ENCODE data around the gene ADAMTS2.

The ADAMTS2 gene

DNA sequence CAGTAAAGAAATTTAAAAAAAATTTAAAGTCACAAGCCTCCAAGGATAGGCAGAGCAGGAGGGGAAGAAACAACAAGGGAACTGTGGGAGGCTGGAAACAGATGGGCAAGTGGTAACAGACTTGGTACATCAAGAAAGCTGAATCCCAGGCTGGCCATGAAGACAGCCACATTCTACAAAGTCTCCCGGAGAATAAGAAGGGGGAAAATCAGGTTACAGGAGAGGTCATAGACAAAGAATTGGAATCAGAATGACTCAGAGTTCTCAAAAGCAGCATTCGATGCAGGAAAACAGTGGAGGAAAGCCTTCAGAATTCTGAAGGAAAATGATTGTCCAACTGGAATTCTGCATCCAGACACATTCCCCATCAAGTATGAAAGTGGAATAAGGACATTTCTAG lies 129.7 kb downstream of the ADAMTS2 start:
- no peak for DNase-seq (ENCODE audit: extremely low spot score)
- POLR2A ChIA-PET = no interaction called here
- CTCF ChIA-PET = no interaction called here
- no peak for TF ChIP-seq CTCF (IDR thresholded peaks at IDR 0.05; ENCODE audit: control extremely low read depth, extremely low read depth, low read depth, missing control alignments)

- CTCF ChIA-PET = no interaction called here
Measured at GRCh38 chr5:179214678-179215077, 130.6 kb downstream of the ADAMTS2 start.

GRCh38 chr5:179212870-179213269 lies 132.4 kb downstream of the ADAMTS2 start:
- CTCF ChIA-PET = no interaction called here
- DNase-seq (ENCODE audit: extremely low spot score) = no peak
- no peak for TF ChIP-seq CTCF (IDR thresholded peaks at IDR 0.05; ENCODE audit: control extremely low read depth, extremely low read depth, low read depth, missing control alignments)
- POLR2A ChIA-PET = no interaction called here

More at GRCh38 chr5:179214678-179215077, 130.6 kb downstream of the ADAMTS2 start:
- no peak for DNase-seq (ENCODE audit: extremely low spot score)
- TF ChIP-seq CTCF (IDR thresholded peaks at IDR 0.05; ENCODE audit: control extremely low read depth, extremely low read depth, low read depth, missing control alignments) = no peak
- POLR2A ChIA-PET = no interaction called here

GRCh38 chr5:179211631-179212030 lies 133.6 kb downstream of the ADAMTS2 start:
- POLR2A ChIA-PET = no interaction called here
- no peak for DNase-seq (ENCODE audit: extremely low spot score)
- TF ChIP-seq CTCF (IDR thresholded peaks at IDR 0.05; ENCODE audit: control extremely low read depth, extremely low read depth, low read depth, missing control alignments) = no peak
- CTCF ChIA-PET = no interaction called here

DNA sequence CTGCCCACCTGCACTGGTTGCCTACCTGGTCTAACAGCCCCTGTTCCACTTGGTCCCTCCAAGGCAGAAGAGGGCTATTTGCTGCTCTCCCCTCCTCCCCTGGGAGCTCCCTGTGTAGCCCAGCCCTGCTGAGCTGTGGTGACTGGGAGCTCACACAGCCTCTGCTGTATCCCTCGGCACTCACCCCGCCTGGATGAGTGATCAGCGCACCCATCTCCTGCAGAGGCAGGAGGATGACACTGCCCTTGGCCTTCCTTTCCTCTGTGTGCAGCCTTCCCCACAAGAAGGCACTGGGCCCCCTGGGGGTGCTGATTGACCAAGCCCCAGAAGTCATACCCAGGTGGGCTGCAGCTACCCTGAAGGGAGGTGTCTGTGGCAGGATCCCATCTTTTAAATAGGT lies 134.2 kb downstream of the ADAMTS2 start:
- TF ChIP-seq CTCF (IDR thresholded peaks at IDR 0.05; ENCODE audit: control extremely low read depth, extremely low read depth, low read depth, missing control alignments) = no peak
- CTCF ChIA-PET = no interaction called here
- POLR2A ChIA-PET = no interaction called here
- DNase-seq (ENCODE audit: extremely low spot score) = no peak

- TF ChIP-seq CTCF (IDR thresholded peaks at IDR 0.05; ENCODE audit: control extremely low read depth, extremely low read depth, low read depth, missing control alignments) = no peak
- POLR2A ChIA-PET = no interaction called here
- DNase-seq (ENCODE audit: extremely low spot score) = no peak
- CTCF ChIA-PET = no interaction called here
Measured at GRCh38 chr5:179210478-179210877, 134.8 kb downstream of the ADAMTS2 start.
